NCI-H2196 (cell line): ENCODE results near the gene KCNK1.
"Not testable (repeated sequence)": the region's sequence is repeated elsewhere in the genome, so short reads cannot be mapped to it uniquely, and the experiment has no call there.

Source experiments
- DNase-seq: peaks from one replicate; lab custom pipeline; 2025; ENCODE audit not compliant: unreplicated experiment; lab: John Stamatoyannopoulos, UW

KCNK1 gene

GRCh38 chr1:233664804-233665574 is 51.1 kb downstream of the KCNK1 start:
- DNase-seq: no peak

- DNase-seq: no peak
Observed at GRCh38 chr1:233665575-233666270, 51.8 kb downstream of the KCNK1 start.

- DNase-seq: no peak
Observed at GRCh38 chr1:233667741-233668140, 53.8 kb downstream of the KCNK1 start.

- DNase-seq: no peak
Observed at GRCh38 chr1:233668146-233668724, 54.3 kb downstream of the KCNK1 start.

- no peak for DNase-seq
Observed at GRCh38 chr1:233668725-233669294, 54.9 kb downstream of the KCNK1 start.

GRCh38 chr1:233670363-233670762 is 56.5 kb downstream of the KCNK1 start:
- not testable (repeated sequence) for DNase-seq

- DNase-seq: no peak
Observed at GRCh38 chr1:233671286-233671685, 57.4 kb downstream of the KCNK1 start.

GRCh38 chr1:233672732-233673131 is 58.8 kb downstream of the KCNK1 start:
- DNase-seq: no peak

GRCh38 chr1:233673261-233673946 is 59.5 kb downstream of the KCNK1 start:
- no peak for DNase-seq

GRCh38 chr1:233673947-233674431 is 60.1 kb downstream of the KCNK1 start:
- DNase-seq: no peak

- DNase-seq: no peak
Observed at GRCh38 chr1:233675446-233675845, 61.5 kb downstream of the KCNK1 start.

- DNase-seq: no peak
Observed at GRCh38 chr1:233675893-233676292, 62.0 kb downstream of the KCNK1 start.

GRCh38 chr1:233677690-233678354 is 63.9 kb downstream of the KCNK1 start:
- DNase-seq: no peak

GRCh38 chr1:233679030-233679429 is 65.1 kb downstream of the KCNK1 start:
- DNase-seq: no peak

- no peak for DNase-seq
Observed at GRCh38 chr1:233679591-233680373, 65.9 kb downstream of the KCNK1 start.

- DNase-seq: no peak
Observed at GRCh38 chr1:233681285-233681684, 67.4 kb downstream of the KCNK1 start.

- not testable (repeated sequence) for DNase-seq
Observed at GRCh38 chr1:233686653-233687052, 72.7 kb downstream of the KCNK1 start.

- DNase-seq: no peak
Observed at GRCh38 chr1:233689017-233689747, 75.3 kb downstream of the KCNK1 start.

- DNase-seq: no peak
Observed at GRCh38 chr1:233689748-233690254, 75.9 kb downstream of the KCNK1 start.
